K562 (cell line): ENCODE results near the gene SPATS2L. TPM values are rescaled to one million over a fixed set of nuclear protein-coding genes. Genes with fewer than 3 reads are reported as not detected.

ENCODE experiments used
- ATAC-seq: fragments of 200-7000 bp; cut with Tn5 transposase; 3 replicates; pipeline ENCODE4 v1.9.1; 2020; ENCODE audit warnings: moderate library complexity
- BruUV-seq: library from RNA; stranded (reverse); fragments of 400-500 nt; replicated peaks from 2 replicates; lab custom pipeline; 2021; lab: Mats Ljungman, UMichigan
- CTCF ChIA-PET: fragments of 300-600 bp; formaldehyde crosslinking; extraction: SDS; loops from one replicate; lab custom pipeline; 2021; ENCODE audit warnings: low intra/inter-chr PET ratio; lab: Yijun Ruan, JAX
- POLR2A ChIA-PET: fragments of 300-600, 350-650 bp; sonication (Branson Sonifier 250); formaldehyde crosslinking; extraction: SDS; loops from one replicate; lab custom pipeline; 2021; ENCODE audit warnings: antibody characterized with exemption, inconsistent platforms; lab: Yijun Ruan, JAX
- DNase-seq, 4 experiments: peaks; one replicate each; pipeline versions ENCODE4 v3.0.0 to v3.0.0-alpha.2; 2011 to 2018; ENCODE audit warnings: low spot score in 3 of 4, mixed read lengths in 3 of 4; ENCODE audit errors: extremely low read depth in 1 of 4
- FAIRE-seq: peaks from 2 replicates; lab custom pipeline; 2011; peaks lifted over from hg19 to GRCh38; lab: Jason Lieb, UNC
- H2AFZ ChIP-seq: 2 replicates; pipeline ENCODE4 v1.6.0; 2011; ENCODE audit warnings: low read depth, low read length, control low read depth, inconsistent platforms
- H3K27ac ChIP-seq: fragments of 200-600 bp; 3 replicates; pipeline ENCODE4 v1.8.0; 2011; ENCODE audit warnings: low read depth, mild to moderate bottlenecking, control low read depth, inconsistent platforms, low read length, moderate library complexity, mixed read lengths; ENCODE audit errors: extremely low read depth
- H3K27me3 ChIP-seq, 2 experiments: fragments of 300-600 bp in 1 of 2; 2 replicates in 1 of 2; 3 replicates in 1 of 2; pipeline versions ENCODE4 v1.6.0 to v1.8.0; 2011; ENCODE audit warnings: inconsistent platforms in 2 of 2, low read length in 2 of 2, mild to moderate bottlenecking in 1 of 2, mixed read lengths in 1 of 2, moderate library complexity in 1 of 2; ENCODE audit not compliant: control insufficient read depth in 2 of 2, insufficient read depth in 2 of 2
- H3K36me3 ChIP-seq: fragments of 300-600 bp; 3 replicates; pipeline ENCODE4 v1.8.0; 2011; ENCODE audit warnings: mild to moderate bottlenecking, low read length, inconsistent platforms; ENCODE audit not compliant: control insufficient read depth, insufficient read depth
- H3K4me1 ChIP-seq, 2 experiments: fragments of 200-600 bp in 1 of 2; replicated peaks in 1 of 2; 2 replicates in 1 of 2; 3 replicates in 1 of 2; pipeline versions ENCODE4 v1.5.1 to v1.8.0; 2011; ENCODE audit warnings: inconsistent platforms in 2 of 2, low read length in 2 of 2, mild to moderate bottlenecking in 1 of 2, mixed read lengths in 1 of 2, moderate library complexity in 1 of 2; ENCODE audit not compliant: control insufficient read depth in 2 of 2, insufficient read depth in 2 of 2
- H3K4me2 ChIP-seq: 2 replicates; pipeline ENCODE4 v1.6.1; 2011; ENCODE audit warnings: low read length, control low read depth, inconsistent platforms, mixed read lengths; ENCODE audit not compliant: insufficient read depth
- H3K4me3 ChIP-seq: fragments of 200-600 bp; sonication (generic), shearing (Covaris generic); 2 replicates; pipeline ENCODE4 v1.5.1; 2016; ENCODE audit warnings: control low read depth, inconsistent platforms
- H3K79me2 ChIP-seq: fragments of 200-600 bp; 3 replicates; pipeline ENCODE4 v1.8.0; 2011; ENCODE audit warnings: low read length, inconsistent platforms; ENCODE audit not compliant: control insufficient read depth, insufficient read depth
- H3K9ac ChIP-seq, 2 experiments: 2 replicates each; pipeline versions ENCODE4 v1.6.0 to v1.6.1; 2011; ENCODE audit warnings: low read depth in 2 of 2, low read length in 2 of 2, control low read depth in 1 of 2, inconsistent platforms in 1 of 2, mild to moderate bottlenecking in 1 of 2, mixed read lengths in 1 of 2; ENCODE audit not compliant: insufficient read depth in 1 of 2
- H3K9me1 ChIP-seq: one replicate; pipeline ENCODE4 v1.6.0; 2011; ENCODE audit warnings: inconsistent platforms, mild to moderate bottlenecking, low read length, moderate library complexity; ENCODE audit not compliant: control insufficient read depth, insufficient read depth
- H3K9me3 ChIP-seq: replicated peaks from 2 replicates; pipeline ENCODE4 v1.5.1; 2011; ENCODE audit warnings: low read depth, low read length, inconsistent platforms; ENCODE audit not compliant: control insufficient read depth, insufficient read depth
- H4K20me1 ChIP-seq: replicated peaks from 2 replicates; pipeline ENCODE4 v1.6.1; 2011; ENCODE audit warnings: low read length, inconsistent platforms, mixed read lengths; ENCODE audit not compliant: control insufficient read depth, insufficient read depth
- CBFA2T3 ChIP-seq: fragments of 450-650 bp; IDR thresholded peaks from 2 replicates; pipeline ENCODE4 v1.6.1; 2017
- EWSR1 ChIP-seq: fragments of 450-650 bp; IDR thresholded peaks from 2 replicates; pipeline ENCODE4 v1.6.1; 2018; ENCODE audit warnings: borderline replicate concordance, mild to moderate bottlenecking, low read depth, moderate library complexity; ENCODE audit not compliant: partially characterized antibody
- HDGF ChIP-seq: fragments of 450-650 bp; IDR thresholded peaks from 2 replicates; pipeline ENCODE4 v1.6.1; 2016
- KLF13 ChIP-seq: fragments of 450-650 bp; IDR thresholded peaks from 2 replicates; pipeline ENCODE4 v1.6.1; 2016; ENCODE audit warnings: missing genetic modification characterization, low read depth, mild to moderate bottlenecking, missing compliant biosample characterization, moderate library complexity, borderline replicate concordance
- LEF1 ChIP-seq: fragments of 450-650 bp; IDR thresholded peaks from 2 replicates; pipeline ENCODE4 v1.6.1; 2016; ENCODE audit warnings: mild to moderate bottlenecking
- MBD2 ChIP-seq: sonication (generic); IDR thresholded peaks from 2 replicates; pipeline ENCODE4 v1.6.1; 2016; ENCODE audit warnings: low read depth, borderline replicate concordance
- NCOA4 ChIP-seq: fragments of 450-650 bp; IDR thresholded peaks from 2 replicates; pipeline ENCODE4 v1.6.1; 2018; ENCODE audit warnings: mild to moderate bottlenecking; ENCODE audit not compliant: partially characterized antibody
- NFIC ChIP-seq: fragments of 450-650 bp; IDR thresholded peaks from 2 replicates; pipeline ENCODE4 v1.6.1; 2017; ENCODE audit warnings: mild to moderate bottlenecking, inconsistent platforms
- PPARD ChIP-seq: fragments of 250-450 bp; sonication (Bioruptor Pico); IDR thresholded peaks from 2 replicates; pipeline ENCODE4 v1.8.0; 2022; ENCODE audit warnings: inconsistent platforms, mild to moderate bottlenecking, moderate library complexity
- RUNX1 ChIP-seq: sonication (generic); IDR thresholded peaks from 2 replicates; pipeline ENCODE4 v1.6.1; 2016; ENCODE audit warnings: antibody characterized with exemption, low read depth
- TCF3 ChIP-seq: sonication (generic); formaldehyde crosslinking; IDR thresholded peaks from 2 replicates; pipeline ENCODE4 v1.4.0; 2020; ENCODE audit warnings: mild to moderate bottlenecking, missing genetic modification reagents
- U2AF1 ChIP-seq: fragments of 200-400 bp; formaldehyde crosslinking; optimal IDR thresholded peaks from 2 replicates; pipeline ENCODE3; 2017; ENCODE audit warnings: mild to moderate bottlenecking, low read depth, low read length, moderate library complexity
- ZNF12 ChIP-seq: sonication (generic); formaldehyde crosslinking; IDR thresholded peaks from 2 replicates; pipeline ENCODE4 v1.4.0; 2020; ENCODE audit warnings: mild to moderate bottlenecking, missing genetic modification reagents
- ZNF507 ChIP-seq: conservative IDR thresholded peaks from 2 replicates; pipeline ENCODE4 v1.6.1; 2017; ENCODE audit warnings: missing genetic modification characterization, missing compliant biosample characterization
- WGBS: fragments of 100-300 bp; shearing (Covaris generic); methylation state at CpG from one replicate; pipeline ENCODE4 v1.1.6; 2016; ENCODE audit warnings: low coverage, mixed read lengths; ENCODE audit not compliant: insufficient coverage; ENCODE audit errors: missing lambda C conversion rate; 5-methylcytosine and 5-hydroxymethylcytosine counted together
- in situ Hi-C: fragments of 300-500 bp; cut with MboI; formaldehyde crosslinking; loops from 4 replicates; pipeline ENCODE4 v1.15.0; 2018; ENCODE audit warnings: inconsistent platforms, mixed read lengths
- intact Hi-C: fragments of 100-400 bp; cut with micrococcal nuclease; formaldehyde crosslinking; loops from 2 replicates; pipeline ENCODE4 v1.14.2; 2022
- polyA plus RNA-seq, 8 experiments: library from polyadenylated mRNA; depleted of rRNA in 4 of 8; stranded (reverse) in 5 of 8; unstranded in 3 of 8; fragments of >200 nt; fragmentation: Nextera tagmentation in 2 of 8; fragmentation: Illumina TruSeq in 1 of 8; extraction: Ambion mirVana in 2 of 8; extraction: Trizol in 1 of 8; gene quantifications; 2 replicates each; pipeline versions ENCODE4 v1.2.1 to v1.2.3, GENCODE V29; 2011 to 2014; ENCODE audit warnings: inconsistent platforms in 1 of 8, missing spikeins in 1 of 8
- total RNA-seq, 7 experiments: library from RNA; depleted of rRNA in 6 of 7; stranded (reverse); fragments of >200 nt in 6 of 7; fragmentation: Illumina TruSeq in 2 of 7; extraction: Trizol in 2 of 7; gene quantifications; 2 replicates each; pipeline versions ENCODE4 v1.2.1 to v1.2.3, GENCODE V29; 2011 to 2021; ENCODE audit warnings: low replicate concordance in 1 of 7
- TF ChIP-seq, protein P1 (sequence below): fragments of 250-450 bp; sonication (Bioruptor Pico); IDR thresholded peaks from 2 replicates; pipeline ENCODE4 v1.8.0; 2022; ENCODE audit warnings: moderate library complexity, mild to moderate bottlenecking, inconsistent platforms
- TF ChIP-seq, protein P2 (sequence below): fragments of 200-800 bp; sonication (Bioruptor generic); IDR thresholded peaks from 2 replicates; pipeline ENCODE4 v1.6.1; 2017; ENCODE audit warnings: missing genetic modification characterization, missing compliant biosample characterization
- TF ChIP-seq, protein P3 (sequence below): fragments of 250-450 bp; sonication (Bioruptor Pico); IDR thresholded peaks from 2 replicates; pipeline ENCODE4 v1.4.0; 2020; ENCODE audit warnings: mild to moderate bottlenecking, moderate library complexity
- TF ChIP-seq, protein P4 (sequence below): fragments of 250-450 bp; sonication (Bioruptor Pico); IDR thresholded peaks from 2 replicates; pipeline ENCODE4 v1.4.0; 2020; ENCODE audit warnings: mild to moderate bottlenecking

Gene SPATS2L
- total and polyA plus RNA-seq, 9 of the 15 experiments (the other 6 are each of a cell fraction or from before 2014, with no cell fraction given): 11.3 to 41.5 (median 24.9) TPM

DNA sequence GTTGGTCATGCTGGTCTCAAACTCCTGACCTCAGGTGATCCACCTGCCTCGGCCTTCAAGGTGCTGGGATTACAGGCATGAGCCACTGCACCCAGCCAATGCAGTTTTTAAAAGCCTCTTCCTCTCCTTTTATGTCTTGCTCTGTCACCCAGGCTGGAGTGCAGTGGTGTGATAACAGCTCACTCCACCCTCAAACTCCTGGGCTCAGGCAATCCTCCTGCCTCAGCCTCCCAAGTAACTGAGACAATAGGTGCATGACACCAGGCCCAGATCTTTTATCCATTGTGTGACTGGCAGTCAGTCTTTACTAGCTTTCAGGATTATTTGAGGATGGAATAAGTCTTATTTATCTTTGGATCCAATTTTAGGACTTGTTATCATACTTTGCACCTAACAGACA, 190.2 kb downstream of the SPATS2L start:
- no peak overlapping the region for H3K9ac ChIP-seq
- H3K27ac ChIP-seq: no peak overlapping the region
- no peaks in the 10 kb centered on the region; the same call in 2 of the 3 replicates for H3K36me3 ChIP-seq
- H3K27me3 ChIP-seq: no peaks in the 10 kb centered on the region
- 33% methylated on average over 1 of the region's 1 CpG for WGBS
- BruUV-seq: no TSS peak
- DNase-seq: peak in 1 of 4 experiments; percentile 40
- peak; percentile 19 for FAIRE-seq
- intact Hi-C loops (no loop called here), in situ Hi-C loops (no loop called here)
- no peaks in the 10 kb centered on the region for H3K9me1 ChIP-seq
- ChIA-PET POLR2A (interaction anchor here (1.2 kb wide), 1 partner anchor 10 kb away, joined by 4 read pairs; no protein-coding TSS in a partner anchor), CTCF (no interaction called here)
- no peaks in the 10 kb centered on the region; a peak in 1 of 5 replicates for H3K4me1 ChIP-seq
- no peak overlapping the region; the same call in 1 of the 2 replicates for H3K4me2 ChIP-seq
- peak; percentile 64 for ATAC-seq
- no peak overlapping the region for H3K4me3 ChIP-seq
- H2AFZ ChIP-seq: no peak overlapping the region
- no peaks in the 10 kb centered on the region for H4K20me1 ChIP-seq
- H3K79me2 ChIP-seq: no peaks in the 10 kb centered on the region
- H3K9me3 ChIP-seq: no peaks in the 10 kb centered on the region
- TF ChIP-seq, protein P1, sequence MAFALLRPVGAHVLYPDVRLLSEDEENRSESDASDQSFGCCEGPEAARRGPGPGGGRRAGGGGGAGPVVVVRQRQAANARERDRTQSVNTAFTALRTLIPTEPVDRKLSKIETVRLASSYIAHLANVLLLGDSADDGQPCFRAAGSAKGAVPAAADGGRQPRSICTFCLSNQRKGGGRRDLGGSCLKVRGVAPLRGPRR (CRISPR knock-in tag): no peak
- TF ChIP-seq HDGF (no peak), LEF1 (no peak), CBFA2T3 (peak; percentile 54), MBD2 (no peak), KLF13 (tag) (no peak), TCF3 (CRISPR knock-in tag) (peak; percentile 52), NFIC (no peak), U2AF1 (no peak), NCOA4 (no peak), RUNX1 (no peak), EWSR1 (no peak), ZNF507 (tag) (no peak), PPARD (no peak), ZNF12 (CRISPR knock-in tag) (no peak)
- TF ChIP-seq, protein P2, sequence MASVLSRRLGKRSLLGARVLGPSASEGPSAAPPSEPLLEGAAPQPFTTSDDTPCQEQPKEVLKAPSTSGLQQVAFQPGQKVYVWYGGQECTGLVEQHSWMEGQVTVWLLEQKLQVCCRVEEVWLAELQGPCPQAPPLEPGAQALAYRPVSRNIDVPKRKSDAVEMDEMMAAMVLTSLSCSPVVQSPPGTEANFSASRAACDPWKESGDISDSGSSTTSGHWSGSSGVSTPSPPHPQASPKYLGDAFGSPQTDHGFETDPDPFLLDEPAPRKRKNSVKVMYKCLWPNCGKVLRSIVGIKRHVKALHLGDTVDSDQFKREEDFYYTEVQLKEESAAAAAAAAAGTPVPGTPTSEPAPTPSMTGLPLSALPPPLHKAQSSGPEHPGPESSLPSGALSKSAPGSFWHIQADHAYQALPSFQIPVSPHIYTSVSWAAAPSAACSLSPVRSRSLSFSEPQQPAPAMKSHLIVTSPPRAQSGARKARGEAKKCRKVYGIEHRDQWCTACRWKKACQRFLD (CRISPR knock-in tag): no peak
- TF ChIP-seq, protein P3, sequence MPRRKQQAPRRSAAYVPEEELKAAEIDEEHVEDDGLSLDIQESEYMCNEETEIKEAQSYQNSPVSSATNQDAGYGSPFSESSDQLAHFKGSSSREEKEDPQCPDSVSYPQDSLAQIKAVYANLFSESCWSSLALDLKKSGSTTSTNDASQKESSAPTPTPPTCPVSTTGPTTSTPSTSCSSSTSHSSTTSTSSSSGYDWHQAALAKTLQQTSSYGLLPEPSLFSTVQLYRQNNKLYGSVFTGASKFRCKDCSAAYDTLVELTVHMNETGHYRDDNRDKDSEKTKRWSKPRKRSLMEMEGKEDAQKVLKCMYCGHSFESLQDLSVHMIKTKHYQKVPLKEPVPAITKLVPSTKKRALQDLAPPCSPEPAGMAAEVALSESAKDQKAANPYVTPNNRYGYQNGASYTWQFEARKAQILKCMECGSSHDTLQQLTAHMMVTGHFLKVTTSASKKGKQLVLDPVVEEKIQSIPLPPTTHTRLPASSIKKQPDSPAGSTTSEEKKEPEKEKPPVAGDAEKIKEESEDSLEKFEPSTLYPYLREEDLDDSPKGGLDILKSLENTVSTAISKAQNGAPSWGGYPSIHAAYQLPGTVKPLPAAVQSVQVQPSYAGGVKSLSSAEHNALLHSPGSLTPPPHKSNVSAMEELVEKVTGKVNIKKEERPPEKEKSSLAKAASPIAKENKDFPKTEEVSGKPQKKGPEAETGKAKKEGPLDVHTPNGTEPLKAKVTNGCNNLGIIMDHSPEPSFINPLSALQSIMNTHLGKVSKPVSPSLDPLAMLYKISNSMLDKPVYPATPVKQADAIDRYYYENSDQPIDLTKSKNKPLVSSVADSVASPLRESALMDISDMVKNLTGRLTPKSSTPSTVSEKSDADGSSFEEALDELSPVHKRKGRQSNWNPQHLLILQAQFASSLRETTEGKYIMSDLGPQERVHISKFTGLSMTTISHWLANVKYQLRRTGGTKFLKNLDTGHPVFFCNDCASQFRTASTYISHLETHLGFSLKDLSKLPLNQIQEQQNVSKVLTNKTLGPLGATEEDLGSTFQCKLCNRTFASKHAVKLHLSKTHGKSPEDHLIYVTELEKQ: no peak
- TF ChIP-seq, protein P4, sequence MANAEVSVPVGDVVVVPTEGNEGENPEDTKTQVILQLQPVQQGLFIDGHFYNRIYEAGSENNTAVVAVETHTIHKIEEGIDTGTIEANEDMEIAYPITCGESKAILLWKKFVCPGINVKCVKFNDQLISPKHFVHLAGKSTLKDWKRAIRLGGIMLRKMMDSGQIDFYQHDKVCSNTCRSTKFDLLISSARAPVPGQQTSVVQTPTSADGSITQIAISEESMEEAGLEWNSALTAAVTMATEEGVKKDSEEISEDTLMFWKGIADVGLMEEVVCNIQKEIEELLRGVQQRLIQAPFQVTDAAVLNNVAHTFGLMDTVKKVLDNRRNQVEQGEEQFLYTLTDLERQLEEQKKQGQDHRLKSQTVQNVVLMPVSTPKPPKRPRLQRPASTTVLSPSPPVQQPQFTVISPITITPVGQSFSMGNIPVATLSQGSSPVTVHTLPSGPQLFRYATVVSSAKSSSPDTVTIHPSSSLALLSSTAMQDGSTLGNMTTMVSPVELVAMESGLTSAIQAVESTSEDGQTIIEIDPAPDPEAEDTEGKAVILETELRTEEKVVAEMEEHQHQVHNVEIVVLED (CRISPR knock-in tag): no peak
